Trophoblast cell (in vitro differentiated cells and primary cell): Measurements from ENCODE around the gene SYPL1. TPM values are rescaled to one million over a fixed set of nuclear protein-coding genes. Genes with fewer than 3 reads are reported as not detected.
A peak's percentile ranks its signal among the peaks of the same experiment; 100 is the strongest.

ENCODE experiments used
- DNase-seq, 2 donors: peaks; one replicate each; pipeline ENCODE4 v3.0.0-alpha.2; 2016
- H2AFZ ChIP-seq: 2 replicates; pipeline ENCODE4 v1.6.1; 2013; ENCODE audit warnings: low read length, moderate library complexity, mild to moderate bottlenecking; ENCODE audit not compliant: insufficient read depth, poor library complexity
- H2AK5ac ChIP-seq: 2 replicates; pipeline ENCODE4 v1.6.1; 2013; ENCODE audit warnings: mild to moderate bottlenecking, low read length
- H2BK120ac ChIP-seq: 2 replicates; pipeline ENCODE4 v1.6.1; 2013; ENCODE audit warnings: low read length, mild to moderate bottlenecking, moderate library complexity; ENCODE audit not compliant: insufficient read depth, poor library complexity
- H2BK12ac ChIP-seq: 2 replicates; pipeline ENCODE4 v1.6.1; 2013; ENCODE audit warnings: mild to moderate bottlenecking, low read length, moderate library complexity
- H2BK5ac ChIP-seq: 2 replicates; pipeline ENCODE4 v1.6.1; 2013; ENCODE audit warnings: low read length, low read depth, moderate library complexity, mild to moderate bottlenecking; ENCODE audit not compliant: poor library complexity
- H3K14ac ChIP-seq: 2 replicates; pipeline ENCODE4 v1.6.1; 2013; ENCODE audit warnings: mild to moderate bottlenecking, low read length
- H3K18ac ChIP-seq: 2 replicates; pipeline ENCODE4 v1.6.1; 2013; ENCODE audit warnings: mild to moderate bottlenecking, low read length
- H3K23ac ChIP-seq: 2 replicates; pipeline ENCODE4 v1.6.1; 2013; ENCODE audit warnings: low read length
- H3K27ac ChIP-seq: 2 replicates; pipeline ENCODE4 v1.5.1; 2013; ENCODE audit warnings: low read depth, mild to moderate bottlenecking, inconsistent platforms, low read length, moderate library complexity
- H3K27me3 ChIP-seq: 2 replicates; pipeline ENCODE4 v1.6.1; 2013; ENCODE audit warnings: inconsistent platforms, mild to moderate bottlenecking, low read length, moderate library complexity; ENCODE audit not compliant: insufficient read depth
- H3K36me3 ChIP-seq, 2 experiments: 1 replicate in 1 of 2; 2 replicates in 1 of 2; pipeline ENCODE4 v1.6.1; 2013; ENCODE audit warnings: low read length in 2 of 2, mild to moderate bottlenecking in 2 of 2, moderate library complexity in 1 of 2; ENCODE audit not compliant: insufficient read depth in 2 of 2, control insufficient read depth in 1 of 2
- H3K4ac ChIP-seq: 2 replicates; pipeline ENCODE4 v1.6.1; 2013; ENCODE audit warnings: low read depth, mild to moderate bottlenecking, low read length, moderate library complexity
- H3K4me1 ChIP-seq, 2 experiments: 1 replicate in 1 of 2; 2 replicates in 1 of 2; pipeline ENCODE4 v1.6.1; 2013; ENCODE audit warnings: low read length in 2 of 2, mild to moderate bottlenecking in 2 of 2, moderate library complexity in 1 of 2; ENCODE audit not compliant: insufficient read depth in 2 of 2, control insufficient read depth in 1 of 2
- H3K4me2 ChIP-seq: 2 replicates; pipeline ENCODE4 v1.6.1; 2013; ENCODE audit warnings: inconsistent platforms, mild to moderate bottlenecking, low read length, moderate library complexity
- H3K4me3 ChIP-seq: 2 replicates; pipeline ENCODE4 v1.5.1; 2013; ENCODE audit warnings: mild to moderate bottlenecking, low read depth, low read length, inconsistent platforms
- H3K79me1 ChIP-seq: one replicate; pipeline ENCODE4 v1.6.1; 2013; ENCODE audit warnings: low read length
- H3K79me2 ChIP-seq: 2 replicates; pipeline ENCODE4 v1.6.1; 2013; ENCODE audit warnings: low read length, mild to moderate bottlenecking; ENCODE audit not compliant: control insufficient read depth, insufficient read depth, poor library complexity
- H3K9ac ChIP-seq: 2 replicates; pipeline ENCODE4 v1.6.1; 2013; ENCODE audit warnings: mild to moderate bottlenecking, low read length
- H3K9me3 ChIP-seq: 2 replicates; pipeline ENCODE4 v1.6.1; 2013; ENCODE audit warnings: low read depth, mild to moderate bottlenecking, control low read depth, inconsistent platforms, low read length; ENCODE audit not compliant: insufficient read depth
- H4K12ac ChIP-seq: 2 replicates; pipeline ENCODE4 v1.6.1; 2013; ENCODE audit warnings: low read depth, mild to moderate bottlenecking, low read length, moderate library complexity
- H4K8ac ChIP-seq: 2 replicates; pipeline ENCODE4 v1.6.1; 2013; ENCODE audit warnings: low read depth, mild to moderate bottlenecking, low read length, moderate library complexity
- H4K91ac ChIP-seq: one replicate; pipeline ENCODE4 v1.6.1; 2013; ENCODE audit warnings: low read depth, mild to moderate bottlenecking, low read length, moderate library complexity
- WGBS: extraction: QIAGEN DNeasy Blood & Tissue Kit; methylation state at CpG from one replicate; pipeline ENCODE4 v1.1.7; 2013; ENCODE audit warnings: missing lambda C conversion rate; ENCODE audit not compliant: insufficient read length, insufficient coverage; ENCODE audit errors: extremely low coverage; 5-methylcytosine and 5-hydroxymethylcytosine counted together
- polyA plus RNA-seq: library from polyadenylated mRNA; stranded (reverse); fragments of 200-250 nt; gene quantifications from 2 replicates; pipeline ENCODE4 v1.2.3, GENCODE V29; 2013

The SYPL1 gene
- 41.8 and 42.6 TPM in 2 replicates for polyA plus RNA-seq

- no CpG with 5 or more reads among the region's 76 CpGs for WGBS
Measured at GRCh38 chr7:106112118-106112971, at the start of gene SYPL1. Gene SYPL1, minus strand, starts transcription at chr7:106112312. Its CDS starts 104 bp downstream, at chr7:106112208.

GRCh38 chr7:106155027-106155426 is 42.9 kb upstream of the SYPL1 start:
- H3K79me2 ChIP-seq: no peaks in the 10 kb centered on the region
- no peak overlapping the region for H2BK12ac ChIP-seq
- no peaks in the 10 kb centered on the region for H3K36me3 ChIP-seq
- H2AFZ ChIP-seq: no peak overlapping the region
- H3K4me2 ChIP-seq: no peak overlapping the region
- H3K23ac ChIP-seq: no peak overlapping the region
- no peak overlapping the region for H3K18ac ChIP-seq
- WGBS: no CpG with 5 or more reads among the region's 4 CpGs
- no peak overlapping the region for H2BK120ac ChIP-seq
- no peaks in the 10 kb centered on the region for H3K79me1 ChIP-seq
- H3K4me3 ChIP-seq: no peak overlapping the region
- DNase-seq: no peak
- H3K4me1 ChIP-seq: no peaks in the 10 kb centered on the region
- no peak overlapping the region for H2BK5ac ChIP-seq
- H3K14ac ChIP-seq: no peak overlapping the region
- no peaks in the 10 kb centered on the region for H3K9me3 ChIP-seq
- no peak overlapping the region for H2AK5ac ChIP-seq
- H4K91ac ChIP-seq: no peak overlapping the region
- no peak overlapping the region for H3K9ac ChIP-seq
- H4K12ac ChIP-seq: no peak overlapping the region
- H3K4ac ChIP-seq: no peak overlapping the region
- H4K8ac ChIP-seq: no peak overlapping the region
- no peaks in the 10 kb centered on the region for H3K27me3 ChIP-seq
- H3K27ac ChIP-seq: no peak overlapping the region

More at GRCh38 chr7:106112118-106112971, at the start of gene SYPL1:
- peaks cover 10% of the 10 kb centered on the region for H3K79me1 ChIP-seq
- H3K4ac ChIP-seq: peak within 1 kb of the TSS; percentile 46
- no peaks in the 10 kb centered on the region for H3K4me1 ChIP-seq
- peak within 1 kb of the TSS; percentile 94 for H3K9ac ChIP-seq
- no peak within 1 kb of the TSS for H3K23ac ChIP-seq
- peak within 1 kb of the TSS; percentile 88 for H4K91ac ChIP-seq
- no peaks in the 10 kb centered on the region for H3K27me3 ChIP-seq
- H3K18ac ChIP-seq: peak within 1 kb of the TSS; percentile 88
- H2BK12ac ChIP-seq: no peak within 1 kb of the TSS
- H3K27ac ChIP-seq: peak within 1 kb of the TSS; percentile 95
- peak within 1 kb of the TSS; percentile 87 for H3K14ac ChIP-seq
- H2AK5ac ChIP-seq: no peak within 1 kb of the TSS
- H3K79me2 ChIP-seq: peaks cover 7% of the 10 kb centered on the region
- peak within 1 kb of the TSS; percentile 93 for H4K12ac ChIP-seq
- peak within 1 kb of the TSS; percentile 98 for H4K8ac ChIP-seq
- peak; percentile 91 to 92 for DNase-seq
- H3K9me3 ChIP-seq: no peaks in the 10 kb centered on the region
- H3K36me3 ChIP-seq: no peaks in the 10 kb centered on the region
- peak within 1 kb of the TSS; percentile 75 for H3K4me2 ChIP-seq
- peak within 1 kb of the TSS; percentile 87 for H2AFZ ChIP-seq
- H2BK5ac ChIP-seq: peak within 1 kb of the TSS; percentile 79
- H2BK120ac ChIP-seq: peak within 1 kb of the TSS; percentile 90
- peak within 1 kb of the TSS; percentile 87 for H3K4me3 ChIP-seq

- no peak overlapping the region for H3K14ac ChIP-seq
- H2AK5ac ChIP-seq: no peak overlapping the region
- H3K79me1 ChIP-seq: no peaks in the 10 kb centered on the region
- H3K4me2 ChIP-seq: no peak overlapping the region
- no peak overlapping the region for H2BK12ac ChIP-seq
- H3K27ac ChIP-seq: no peak overlapping the region
- H3K18ac ChIP-seq: no peak overlapping the region
- no peak overlapping the region for H2AFZ ChIP-seq
- no CpG with 5 or more reads among the region's 15 CpGs for WGBS
- DNase-seq: peak; percentile 52 to 79
- no peak overlapping the region for H4K8ac ChIP-seq
- no peak overlapping the region for H3K9ac ChIP-seq
- H3K4me1 ChIP-seq: no peaks in the 10 kb centered on the region
- no peaks in the 10 kb centered on the region for H3K79me2 ChIP-seq
- no peaks in the 10 kb centered on the region for H3K9me3 ChIP-seq
- H4K91ac ChIP-seq: no peak overlapping the region
- H3K23ac ChIP-seq: no peak overlapping the region
- no peak overlapping the region for H3K4ac ChIP-seq
- no peaks in the 10 kb centered on the region for H3K36me3 ChIP-seq
- no peak overlapping the region for H2BK5ac ChIP-seq
- no peaks in the 10 kb centered on the region for H3K27me3 ChIP-seq
- no peak overlapping the region for H4K12ac ChIP-seq
- H2BK120ac ChIP-seq: no peak overlapping the region
- H3K4me3 ChIP-seq: no peak overlapping the region
Measured at GRCh38 chr7:106153891-106154449, 41.9 kb upstream of the SYPL1 start.

GRCh38 chr7:106152313-106152665 is 40.2 kb upstream of the SYPL1 start:
- no CpG with 5 or more reads among the region's 6 CpGs for WGBS
- no peak overlapping the region for H3K18ac ChIP-seq
- H3K79me1 ChIP-seq: no peaks in the 10 kb centered on the region
- no peaks in the 10 kb centered on the region for H3K27me3 ChIP-seq
- no peak overlapping the region for H2BK120ac ChIP-seq
- H4K91ac ChIP-seq: no peak overlapping the region
- H2AFZ ChIP-seq: no peak overlapping the region
- H4K8ac ChIP-seq: no peak overlapping the region
- no peak overlapping the region for H4K12ac ChIP-seq
- H3K4me3 ChIP-seq: no peak overlapping the region
- no peak overlapping the region for H3K27ac ChIP-seq
- H3K4me1 ChIP-seq: no peaks in the 10 kb centered on the region
- no peaks in the 10 kb centered on the region for H3K36me3 ChIP-seq
- no peak overlapping the region for H2AK5ac ChIP-seq
- no peak overlapping the region for H2BK12ac ChIP-seq
- H3K14ac ChIP-seq: no peak overlapping the region
- H3K23ac ChIP-seq: no peak overlapping the region
- H3K4ac ChIP-seq: no peak overlapping the region
- no peaks in the 10 kb centered on the region for H3K9me3 ChIP-seq
- no peak overlapping the region for H3K4me2 ChIP-seq
- no peak overlapping the region for H2BK5ac ChIP-seq
- no peak overlapping the region for H3K9ac ChIP-seq
- DNase-seq: no peak
- no peaks in the 10 kb centered on the region for H3K79me2 ChIP-seq
